Measurements from ENCODE around the gene FAM117A.

FAM117A gene

DNA sequence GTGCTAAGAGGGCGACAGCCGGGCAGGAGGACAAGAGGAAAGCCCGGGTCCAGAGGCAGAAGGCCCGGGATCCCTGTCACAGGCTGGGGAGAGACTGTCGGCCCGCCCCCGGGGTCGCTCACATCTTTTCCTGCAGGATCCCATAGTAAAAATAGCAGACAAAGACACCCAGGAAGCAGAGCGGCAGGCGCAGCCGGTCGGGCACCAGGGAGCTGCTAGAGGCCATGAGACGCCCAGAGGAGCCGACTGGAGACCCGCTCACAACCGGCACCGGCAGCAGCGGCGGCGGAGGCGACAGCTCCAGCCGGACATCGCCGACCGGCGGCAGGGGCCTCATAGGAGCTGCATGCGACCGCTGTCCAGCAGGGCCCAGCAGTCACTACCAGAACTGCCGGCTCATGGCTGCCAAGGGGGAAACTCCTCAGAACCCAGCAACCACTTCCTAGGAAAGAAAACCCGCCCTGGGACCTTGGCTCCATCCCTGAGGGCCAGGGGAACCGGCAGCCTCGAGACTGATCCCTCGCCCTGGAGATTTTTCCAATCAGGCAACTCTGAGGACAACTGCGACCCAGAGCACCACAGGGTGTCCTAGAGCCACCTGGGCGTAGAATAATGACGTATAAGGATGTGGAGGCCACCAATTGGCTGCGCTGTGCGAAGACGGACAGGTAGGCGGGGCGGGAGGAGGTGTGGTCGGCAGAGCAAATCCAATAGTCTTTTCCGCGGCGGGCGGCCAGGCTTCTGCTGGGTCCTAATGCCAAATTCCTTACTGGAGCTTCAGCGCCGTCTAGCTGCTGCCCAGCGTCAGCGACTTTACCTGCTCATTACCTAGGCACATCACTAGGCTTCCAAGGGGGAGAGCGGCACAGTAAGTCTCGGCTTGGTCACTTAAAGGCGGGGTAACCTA is 56.1 kb downstream of the FAM117A start, which contains the start of gene SLC35B1:
Gene SLC35B1, minus strand, starts transcription at position 357 of the 907 bp plus-strand sequence. Its CDS starts 131 bp downstream, at position 226.
- peak; percentile 98 for DNase-seq (ENCODE audit: low spot score)

GRCh38 chr17:49707246-49707607 is 56.7 kb downstream of the FAM117A start:
- DNase-seq (ENCODE audit: low spot score) = peak; percentile 34

DNA sequence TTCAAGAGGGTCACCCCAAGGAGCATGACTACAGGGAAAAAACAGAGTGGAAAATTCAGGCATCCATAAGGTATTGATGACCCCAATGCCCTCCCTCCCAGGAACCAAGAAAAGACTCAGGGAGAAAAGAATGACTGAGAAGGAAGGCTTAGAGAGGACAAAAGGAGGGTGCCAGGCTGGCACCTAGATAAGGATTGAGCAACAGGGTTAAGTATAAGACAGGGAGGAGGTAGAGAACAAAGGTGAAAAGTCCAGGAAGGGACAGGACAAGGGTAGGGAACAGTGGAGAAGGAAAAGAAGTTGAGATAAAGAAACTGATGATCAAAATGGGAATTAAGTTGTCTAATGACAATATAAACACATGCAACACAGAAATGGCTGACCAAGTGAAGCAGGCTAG is 58.7 kb downstream of the FAM117A start:
- no peak for DNase-seq (ENCODE audit: low spot score)

- no peak for DNase-seq (ENCODE audit: low spot score)
Measured at GRCh38 chr17:49703557-49704277, 60.2 kb downstream of the FAM117A start.

DNA sequence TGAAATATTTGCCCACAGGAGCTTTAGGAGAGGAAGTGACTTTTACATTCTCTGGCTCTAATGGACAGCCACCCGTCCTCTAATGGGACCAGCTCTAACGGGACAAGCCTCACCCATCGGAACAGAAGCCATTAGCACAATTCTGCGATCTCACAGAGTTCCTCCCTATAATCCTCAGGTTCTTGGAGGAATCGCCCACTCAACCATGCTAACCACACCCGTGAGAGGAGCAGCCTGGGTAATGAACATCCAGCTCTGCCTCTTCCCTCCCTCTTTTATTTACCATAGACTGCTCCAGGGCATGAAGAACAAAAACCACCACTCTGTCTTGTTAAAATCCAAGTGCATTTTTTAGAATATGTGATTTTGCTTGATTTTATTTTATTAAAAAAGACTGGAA is 63.0 kb downstream of the FAM117A start:
- DNase-seq (ENCODE audit: low spot score) = no peak

DNA sequence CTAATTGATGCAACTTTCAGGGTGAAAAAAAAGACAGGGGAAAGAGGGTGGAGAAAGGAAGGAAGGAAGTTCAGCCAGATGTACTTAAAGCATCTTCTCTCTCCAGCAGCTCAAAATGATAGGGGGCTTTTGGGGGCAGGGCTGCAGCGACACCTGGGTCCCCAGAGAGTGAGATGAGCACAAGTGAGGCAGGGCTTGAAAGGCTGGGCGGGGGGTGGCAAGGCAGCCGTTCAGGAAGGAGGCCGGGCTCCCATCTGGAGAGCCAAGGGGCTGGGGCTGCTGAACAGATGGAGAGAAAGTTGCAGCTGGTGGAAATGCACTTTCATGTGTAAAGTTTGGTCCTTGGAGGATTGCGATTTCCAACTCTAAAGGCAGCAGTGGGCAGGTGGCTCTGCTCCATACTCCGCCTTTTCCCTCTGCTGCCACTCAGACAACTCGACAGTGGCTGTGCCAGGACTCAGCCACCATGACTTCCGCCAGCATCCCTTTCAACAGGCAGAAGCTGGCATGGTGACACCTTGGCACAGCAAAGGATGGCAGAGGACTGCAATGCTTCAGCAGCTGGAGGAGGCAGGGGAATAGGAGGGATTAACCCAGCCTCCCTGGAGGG is 63.9 kb downstream of the FAM117A start:
- no peak for DNase-seq (ENCODE audit: low spot score)

- no peak for DNase-seq (ENCODE audit: low spot score)
Measured at GRCh38 chr17:49698005-49698404, 65.9 kb downstream of the FAM117A start.

GRCh38 chr17:49696233-49696761 is 67.6 kb downstream of the FAM117A start:
- DNase-seq (ENCODE audit: low spot score) = peak; percentile 73

GRCh38 chr17:49695698-49696232 is 68.2 kb downstream of the FAM117A start:
- DNase-seq (ENCODE audit: low spot score) = no peak

- DNase-seq (ENCODE audit: low spot score) = peak; percentile 73
Measured at GRCh38 chr17:49694847-49695697, 68.9 kb downstream of the FAM117A start.

GRCh38 chr17:49692751-49693150 is 71.2 kb downstream of the FAM117A start:
- no peak for DNase-seq (ENCODE audit: low spot score)

DNA sequence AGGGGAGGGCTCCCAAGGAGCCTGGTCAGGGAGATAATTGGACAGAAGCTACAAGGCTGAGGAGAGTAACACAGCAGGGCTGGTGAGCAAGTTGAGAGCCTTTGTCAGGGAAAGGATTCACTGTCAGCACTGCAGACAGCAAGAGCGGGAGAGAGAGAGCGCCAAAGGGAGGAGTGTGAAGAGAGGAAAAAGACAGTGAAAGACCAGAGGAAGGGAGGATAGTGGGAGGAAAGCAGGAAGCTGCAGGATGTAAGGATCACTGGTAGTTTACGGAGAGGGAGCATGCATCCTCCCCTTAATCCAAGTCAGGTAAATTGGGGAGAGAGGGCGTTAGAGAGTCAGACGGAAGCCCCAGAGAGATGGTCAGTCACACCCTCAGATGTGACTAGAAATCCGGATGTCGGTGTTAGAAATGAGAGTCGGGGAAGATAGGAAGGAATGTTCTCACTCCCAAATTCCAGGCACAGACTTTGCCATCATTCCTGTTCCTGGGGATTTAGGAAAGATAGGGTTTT is 72.2 kb downstream of the FAM117A start:
- no peak for DNase-seq (ENCODE audit: low spot score)

DNA sequence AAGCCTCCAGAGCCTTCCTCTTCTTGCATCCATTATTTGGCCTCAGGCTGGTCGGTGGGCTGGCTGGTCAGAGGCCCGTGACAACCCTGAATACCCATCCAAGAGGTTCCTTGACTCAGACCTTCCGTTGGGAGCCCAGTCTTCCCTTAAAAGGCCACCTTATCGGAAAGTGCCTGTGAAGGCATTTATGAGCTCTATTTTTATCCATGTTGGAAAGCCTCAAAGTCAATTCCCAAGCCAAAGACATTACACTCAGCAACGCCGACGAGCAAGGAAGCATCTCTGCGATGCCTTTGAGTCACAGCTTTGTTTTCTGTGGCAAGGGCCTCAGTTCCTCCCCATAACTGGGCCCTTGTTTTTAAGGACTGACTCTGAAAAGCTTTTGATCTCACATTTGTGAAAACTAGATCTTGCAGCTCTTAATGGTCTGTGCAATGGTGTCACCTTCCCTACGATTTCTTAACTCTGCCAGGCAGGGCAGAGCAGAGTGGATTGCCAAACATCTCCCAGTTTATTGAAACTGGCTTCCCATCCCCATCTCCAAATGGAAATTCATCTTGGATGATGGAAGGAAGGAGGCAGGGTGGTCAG is 72.8 kb downstream of the FAM117A start:
- DNase-seq (ENCODE audit: low spot score) = no peak

DNA sequence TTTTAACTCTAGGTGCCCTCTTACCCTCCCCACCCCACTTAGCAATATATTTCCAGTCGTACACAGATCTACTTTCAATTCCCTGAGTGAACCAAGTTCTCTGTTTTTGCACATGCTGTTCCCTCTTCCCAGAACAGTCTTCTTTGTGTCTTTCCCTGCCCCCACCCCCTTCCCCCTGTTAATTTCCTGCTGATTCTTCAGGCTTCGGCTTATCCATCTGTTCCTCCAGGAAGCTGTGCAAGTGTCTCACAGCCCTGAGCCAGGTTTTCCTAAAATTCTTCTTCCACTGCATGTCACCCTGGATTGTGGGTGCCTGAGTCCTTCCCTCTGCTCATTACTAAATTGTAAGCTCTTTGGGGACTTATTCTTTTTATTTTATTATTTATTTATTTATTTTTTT is 73.7 kb downstream of the FAM117A start:
- no peak for DNase-seq (ENCODE audit: low spot score)

GRCh38 chr17:49688848-49689247 is 75.1 kb downstream of the FAM117A start:
- DNase-seq (ENCODE audit: low spot score) = no peak

DNA sequence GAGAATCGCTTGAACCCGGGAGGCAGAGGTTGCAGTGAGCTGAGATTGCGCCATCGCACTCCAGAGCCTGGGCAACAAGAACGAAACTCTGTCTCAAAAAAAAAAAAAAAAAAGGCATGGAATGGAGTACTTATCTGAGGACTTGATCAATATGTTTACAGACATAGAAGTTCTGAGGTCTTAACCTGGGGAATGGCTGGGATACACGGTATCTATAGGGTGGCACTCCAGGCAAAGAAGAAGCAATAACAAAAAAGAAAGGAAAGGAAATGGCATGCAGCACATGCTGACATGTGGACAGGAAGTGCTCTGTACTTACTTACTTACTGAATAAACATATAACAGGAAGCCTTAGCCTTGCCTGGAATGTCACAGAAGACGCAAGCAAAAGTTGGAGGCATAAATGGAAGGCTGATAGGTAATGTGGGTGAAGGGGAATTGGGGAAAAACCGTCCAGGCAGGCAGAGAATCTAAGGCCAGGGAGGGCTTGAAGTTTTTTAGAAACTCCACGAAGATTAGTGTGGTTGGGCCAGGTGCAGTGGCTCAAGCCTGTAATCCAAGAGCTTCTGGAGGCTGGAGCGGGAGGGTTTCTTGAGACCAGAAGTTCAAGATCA is 75.9 kb downstream of the FAM117A start:
- DNase-seq (ENCODE audit: low spot score) = no peak

DNA sequence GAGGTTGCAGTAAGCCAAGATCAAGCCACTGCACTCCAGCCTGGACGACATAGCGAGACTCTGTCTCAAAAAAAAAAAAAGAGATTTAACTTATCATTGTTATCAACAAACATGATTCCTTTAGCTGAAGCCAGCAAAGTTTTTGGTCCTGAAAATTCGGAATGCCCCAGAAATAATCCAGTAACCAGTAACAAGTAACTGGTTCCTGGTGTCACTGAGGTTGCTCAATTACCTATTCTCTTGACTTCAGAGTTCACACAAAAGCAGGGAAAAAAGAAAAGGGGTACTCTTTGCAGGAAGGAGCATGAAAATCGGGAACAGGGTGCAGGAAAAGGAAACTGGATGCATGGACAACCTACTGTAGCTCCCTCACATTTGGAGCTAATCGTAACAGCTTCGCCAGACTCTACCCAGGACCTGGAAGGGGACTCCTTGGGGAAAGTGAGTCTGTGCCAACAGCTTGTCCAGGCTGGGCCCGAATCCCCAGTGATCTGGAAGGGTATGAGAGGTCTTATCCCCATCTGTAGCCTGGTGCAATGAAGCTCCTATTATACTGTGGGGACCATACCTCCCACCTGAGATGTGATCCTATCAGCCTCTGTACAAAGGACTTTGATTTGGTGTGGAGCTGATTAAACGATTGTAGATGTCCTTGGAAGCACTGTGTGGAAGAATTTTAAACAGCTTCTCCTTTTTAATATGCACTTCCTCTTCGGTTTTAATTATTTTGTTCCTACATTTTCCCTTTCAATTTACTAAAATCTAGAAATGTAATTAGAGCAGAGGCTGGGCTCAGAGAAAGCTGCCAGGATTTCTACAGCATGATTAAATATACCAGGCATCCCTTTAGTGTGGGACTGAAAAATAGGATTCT is 82.6 kb downstream of the FAM117A start:
- DNase-seq (ENCODE audit: low spot score) = no peak

DNA sequence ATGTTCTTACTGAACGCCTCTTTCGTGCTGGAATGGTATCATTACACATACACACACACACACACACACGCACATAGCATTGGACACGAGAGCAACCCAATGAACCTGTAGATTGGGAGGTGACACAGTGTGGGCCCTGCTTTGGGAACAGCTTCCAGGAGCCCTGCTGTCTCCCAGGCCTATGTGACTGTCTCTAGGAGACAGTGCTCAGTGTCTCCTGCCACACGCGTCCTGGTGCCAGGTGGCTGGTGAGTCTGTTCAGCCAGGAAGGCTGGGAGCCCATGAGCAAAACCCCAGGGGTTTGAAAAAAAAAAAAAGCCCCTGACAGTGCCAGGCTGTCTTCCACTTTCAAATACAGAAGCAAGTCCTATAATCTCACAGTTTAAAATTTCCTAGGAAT is 83.6 kb downstream of the FAM117A start:
- DNase-seq (ENCODE audit: low spot score) = no peak

All from CD4-positive, alpha-beta T cell treated with Interleukin-15 for 4 hours (primary cell).